H9 (cell line): ENCODE measurements around the gene CIB4. TPM values are rescaled to one million over a fixed set of nuclear protein-coding genes. Genes with fewer than 3 reads are reported as not detected.

ENCODE experiments used
- DNase-seq: peaks from one replicate; pipeline ENCODE4 v3.0.0-alpha.2; 2017
- H2AFZ ChIP-seq: one replicate; pipeline ENCODE4 v1.6.1; 2013; ENCODE audit warnings: mild to moderate bottlenecking, low read length, control low read depth, moderate library complexity
- H2AK5ac ChIP-seq: 2 replicates; pipeline ENCODE4 v1.6.1; 2013; ENCODE audit warnings: low read length, control low read depth, mixed read lengths; ENCODE audit not compliant: insufficient read length
- H2BK120ac ChIP-seq: one replicate; pipeline ENCODE4 v1.6.1; 2013; ENCODE audit warnings: low read depth, mild to moderate bottlenecking, low read length, control low read depth, inconsistent platforms; ENCODE audit not compliant: poor library complexity, severe bottlenecking
- H2BK12ac ChIP-seq: 2 replicates; pipeline ENCODE4 v1.6.1; 2013; ENCODE audit warnings: low read length, control low read depth, mixed read lengths, low read depth; ENCODE audit not compliant: insufficient read length
- H2BK15ac ChIP-seq: 2 replicates; pipeline ENCODE4 v1.6.1; 2013; ENCODE audit warnings: low read depth, low read length, control low read depth
- H2BK20ac ChIP-seq: one replicate; pipeline ENCODE4 v1.6.1; 2013; ENCODE audit warnings: low read depth, mild to moderate bottlenecking, low read length, control low read depth, inconsistent platforms; ENCODE audit not compliant: poor library complexity, severe bottlenecking
- H2BK5ac ChIP-seq: 2 replicates; pipeline ENCODE4 v1.6.1; 2013; ENCODE audit warnings: low read length, control low read depth, mixed read lengths; ENCODE audit not compliant: insufficient read length
- H3K14ac ChIP-seq: 2 replicates; pipeline ENCODE4 v1.6.1; 2013; ENCODE audit warnings: low read length, control low read depth; ENCODE audit not compliant: insufficient read depth
- H3K18ac ChIP-seq: 2 replicates; pipeline ENCODE4 v1.6.1; 2013; ENCODE audit warnings: low read depth, mild to moderate bottlenecking, mixed read lengths, low read length, control low read depth; ENCODE audit not compliant: insufficient read length
- H3K23ac ChIP-seq: 2 replicates; pipeline ENCODE4 v1.6.1; 2013; ENCODE audit warnings: low read length, control low read depth, mixed read lengths, low read depth; ENCODE audit not compliant: insufficient read length
- H3K23me2 ChIP-seq: 2 replicates; pipeline ENCODE4 v1.6.1; 2013; ENCODE audit warnings: low read depth, mild to moderate bottlenecking, mixed read lengths, low read length, control low read depth; ENCODE audit not compliant: insufficient read length, poor library complexity, severe bottlenecking
- H3K27ac ChIP-seq: 2 replicates; pipeline ENCODE4 v1.5.1; 2013; ENCODE audit warnings: low read length, control low read depth, mixed read lengths, low read depth; ENCODE audit not compliant: insufficient read length
- H3K27me3 ChIP-seq: 2 replicates; pipeline ENCODE4 v1.6.1; 2013; ENCODE audit warnings: low read length, control low read depth, inconsistent platforms; ENCODE audit not compliant: insufficient read depth
- H3K4ac ChIP-seq: 2 replicates; pipeline ENCODE4 v1.6.1; 2013; ENCODE audit warnings: low read depth, mild to moderate bottlenecking, control low read depth, inconsistent platforms, low read length, moderate library complexity
- H3K4me1 ChIP-seq: 2 replicates; pipeline ENCODE4 v1.6.1; 2013; ENCODE audit warnings: low read length, control low read depth, inconsistent platforms; ENCODE audit not compliant: insufficient read depth
- H3K4me2 ChIP-seq: 2 replicates; pipeline ENCODE4 v1.6.1; 2013; ENCODE audit warnings: low read length, control low read depth, mixed read lengths; ENCODE audit not compliant: insufficient read length, insufficient read depth
- H3K56ac ChIP-seq: 2 replicates; pipeline ENCODE4 v1.6.1; 2013; ENCODE audit warnings: low read depth, mild to moderate bottlenecking, mixed read lengths, low read length, control low read depth; ENCODE audit not compliant: insufficient read length
- H3K79me1 ChIP-seq: 2 replicates; pipeline ENCODE4 v1.6.1; 2013; ENCODE audit warnings: low read depth, mild to moderate bottlenecking, moderate library complexity, low read length, control low read depth, inconsistent platforms; ENCODE audit not compliant: insufficient read depth, poor library complexity, severe bottlenecking
- H3K79me2 ChIP-seq: 2 replicates; pipeline ENCODE4 v1.6.1; 2013; ENCODE audit warnings: low read length, control low read depth, inconsistent platforms; ENCODE audit not compliant: insufficient read depth
- H3K9ac ChIP-seq: 2 replicates; pipeline ENCODE4 v1.6.1; 2013; ENCODE audit warnings: low read length, control low read depth, mixed read lengths; ENCODE audit not compliant: insufficient read length; ENCODE audit errors: extremely low read depth
- H3K9me3 ChIP-seq: one replicate; pipeline ENCODE4 v1.6.1; 2013; ENCODE audit warnings: low read depth, low read length, inconsistent platforms; ENCODE audit not compliant: control insufficient read depth
- H3T11ph ChIP-seq: one replicate; pipeline ENCODE4 v1.6.1; 2013; ENCODE audit warnings: mild to moderate bottlenecking, low read length, control low read depth, inconsistent platforms
- H4K20me1 ChIP-seq: one replicate; pipeline ENCODE4 v1.6.1; 2013; ENCODE audit not compliant: control insufficient read depth, insufficient read length, insufficient read depth
- H4K5ac ChIP-seq: 2 replicates; pipeline ENCODE4 v1.6.1; 2013; ENCODE audit warnings: low read depth, mild to moderate bottlenecking, mixed read lengths, low read length, control low read depth; ENCODE audit not compliant: insufficient read length
- H4K8ac ChIP-seq: replicated peaks from 2 replicates; pipeline ENCODE4 v1.6.1; 2013; ENCODE audit warnings: low read length, control low read depth, mixed read lengths, low read depth; ENCODE audit not compliant: insufficient read length
- H4K91ac ChIP-seq: 2 replicates; pipeline ENCODE4 v1.6.1; 2013; ENCODE audit warnings: low read depth, mild to moderate bottlenecking, moderate library complexity, mixed read lengths, low read length, control low read depth; ENCODE audit not compliant: insufficient read length
- H3K27ac Mint-ChIP-seq, 3 experiments: 2 replicates in 2 of 3; 3 replicates in 1 of 3; pipeline ENCODE4 v1.8.0; 2020 to 2021; ENCODE audit warnings: mixed read lengths in 3 of 3, mild to moderate bottlenecking in 1 of 3, moderate library complexity in 1 of 3
- H3K27me3 Mint-ChIP-seq: 2 replicates; pipeline ENCODE4 v1.8.0; 2021; ENCODE audit warnings: low read depth, mild to moderate bottlenecking, moderate library complexity, mixed read lengths
- H3K36me3 Mint-ChIP-seq, 3 experiments: 2 replicates in 2 of 3; 3 replicates in 1 of 3; pipeline ENCODE4 v1.8.0; 2020 to 2021; ENCODE audit warnings: low read depth in 3 of 3, mixed read lengths in 3 of 3; ENCODE audit not compliant: insufficient read depth in 1 of 3
- H3K4me1 Mint-ChIP-seq, 2 experiments: 2 replicates each; pipeline ENCODE4 v1.8.0; 2020; ENCODE audit warnings: mixed read lengths in 2 of 2
- H3K4me3 Mint-ChIP-seq, 2 experiments: 2 replicates in 1 of 2; 3 replicates in 1 of 2; pipeline ENCODE4 v1.8.0; 2020 to 2021; ENCODE audit warnings: mild to moderate bottlenecking in 2 of 2, mixed read lengths in 2 of 2, moderate library complexity in 1 of 2
- H3K9me3 Mint-ChIP-seq, 2 experiments: 2 replicates in 1 of 2; 3 replicates in 1 of 2; pipeline ENCODE4 v1.8.0; 2020; ENCODE audit warnings: mild to moderate bottlenecking in 2 of 2, mixed read lengths in 2 of 2, moderate library complexity in 1 of 2
- CTCF ChIP-seq: fragments of 200-600 bp; sonication (generic); conservative IDR thresholded peaks from 3 replicates; pipeline ENCODE4 v1.8.0; 2021; ENCODE audit warnings: antibody characterized with exemption, mild to moderate bottlenecking
- WGBS: extraction: QIAGEN DNeasy Blood & Tissue Kit; methylation state at CpG from one replicate; pipeline ENCODE4 v1.1.7; 2013; ENCODE audit warnings: missing lambda C conversion rate, low lambda C conversion rate, mixed read lengths; ENCODE audit not compliant: insufficient read length; ENCODE audit errors: extremely low coverage; 5-methylcytosine and 5-hydroxymethylcytosine counted together
- total RNA-seq: library from RNA; stranded (reverse); gene quantifications from 2 replicates; pipeline ENCODE4 v1.2.1, GENCODE V29; 2021

The CIB4 gene
- total RNA-seq, 1 experiment from 2014 or later, result not detected

- no peak for DNase-seq
- Histone ChIP-seq H3K4me1 (no peaks in the 10 kb centered on the region), H3K56ac (no peak overlapping the region), H3K23ac (no peak overlapping the region), H4K8ac (no peak overlapping the region), H2BK15ac (no peak overlapping the region), H3K9me3 (no peaks in the 10 kb centered on the region), H2BK5ac (no peak overlapping the region), H3K27ac (no peak overlapping the region), H2AK5ac (no peak overlapping the region), H2BK20ac (no peak overlapping the region), H3K27me3 (no peaks in the 10 kb centered on the region), H3K23me2 (no peaks in the 10 kb centered on the region), H2AFZ (no peak overlapping the region), H3K4ac (no peak overlapping the region), H4K5ac (no peak overlapping the region), H3K14ac (no peak overlapping the region), H2BK12ac (no peak overlapping the region), H3K18ac (no peak overlapping the region), H3K4me2 (no peak overlapping the region), H4K20me1 (no peaks in the 10 kb centered on the region), H3K79me1 (no peaks in the 10 kb centered on the region), H3K79me2 (no peaks in the 10 kb centered on the region), H3T11ph (no peak overlapping the region), H3K9ac (no peak overlapping the region), H4K91ac (no peak overlapping the region), H2BK120ac (no peak overlapping the region)
- peaks cover 14 to 17% of the 10 kb centered on the region in 2 experiments for H3K4me1 Mint-ChIP-seq
- no peaks in the 10 kb centered on the region for H3K36me3 Mint-ChIP-seq
- no peak overlapping the region for H3K4me3 Mint-ChIP-seq
- peaks cover 8% of the 10 kb centered on the region for H3K27me3 Mint-ChIP-seq
- TF ChIP-seq CTCF, result no peak
- no peaks in the 10 kb centered on the region for H3K9me3 Mint-ChIP-seq
- no CpG with 5 or more reads among the region's 3 CpGs for WGBS
- no peak overlapping the region for H3K27ac Mint-ChIP-seq
These were observed 5.8 kb downstream of the CIB4 start for GRCh38 chr2:26635401-26635800.
